NT2/D1 (cell line): ENCODE data around the gene LPAR5.

Experiments
- SUZ12 ChIP-seq: IDR thresholded peaks from 2 replicates; pipeline ENCODE4 v1.6.1; 2011; ENCODE audit not compliant: insufficient read length, insufficient read depth; ENCODE audit errors: extremely low read depth
- YY1 ChIP-seq: IDR thresholded peaks from 2 replicates; pipeline ENCODE4 v1.6.1; 2011; ENCODE audit not compliant: insufficient read length, insufficient read depth

GRCh38 chr12:6614513-6615172, 21.1 kb downstream of the LPAR5 start:
- no peak for TF ChIP-seq YY1
- no peak for TF ChIP-seq SUZ12
